Ishikawa (cell line): ENCODE measurements around the gene TM9SF3.

Experiments used
- TCF12 ChIP-seq: IDR thresholded peaks from 2 replicates; pipeline ENCODE4 v1.6.1; 2012; ENCODE audit warnings: low read depth
- TF ChIP-seq, protein P1 (sequence below): IDR thresholded peaks from 2 replicates; pipeline ENCODE4 v1.6.1; 2012

DNA sequence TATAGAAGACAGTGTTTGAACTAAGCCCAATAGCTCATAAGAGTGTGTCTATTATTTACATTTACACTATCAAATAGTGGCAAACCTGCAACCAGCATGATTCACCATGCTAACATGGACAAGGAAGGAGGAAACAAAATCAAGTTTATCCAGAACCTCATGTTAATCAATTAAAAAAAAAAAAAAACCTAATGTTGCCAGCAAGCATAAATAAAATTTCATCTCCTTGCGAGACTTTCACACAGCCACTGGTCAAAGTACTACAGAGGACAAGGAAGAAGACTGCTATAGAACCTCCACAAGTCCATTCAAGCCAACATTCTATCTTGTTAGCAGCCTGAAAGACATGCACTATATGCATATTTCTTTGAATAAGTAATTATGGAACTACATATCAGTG lies 9.7 kb downstream of the TM9SF3 start:
- TF ChIP-seq TCF12, result no peak
- TF ChIP-seq, protein P1, sequence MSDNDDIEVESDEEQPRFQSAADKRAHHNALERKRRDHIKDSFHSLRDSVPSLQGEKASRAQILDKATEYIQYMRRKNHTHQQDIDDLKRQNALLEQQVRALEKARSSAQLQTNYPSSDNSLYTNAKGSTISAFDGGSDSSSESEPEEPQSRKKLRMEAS, result no peak
